HG02678 (cell line): ENCODE data around the gene UBALD1.

Source experiments
- ATAC-seq: cut with Tn5 transposase; IDR thresholded peaks from one replicate; pipeline ENCODE4 v1.9.1; 2021; ENCODE audit warnings: mild to moderate bottlenecking, moderate library complexity; ENCODE audit not compliant: unreplicated experiment

The UBALD1 gene

DNA sequence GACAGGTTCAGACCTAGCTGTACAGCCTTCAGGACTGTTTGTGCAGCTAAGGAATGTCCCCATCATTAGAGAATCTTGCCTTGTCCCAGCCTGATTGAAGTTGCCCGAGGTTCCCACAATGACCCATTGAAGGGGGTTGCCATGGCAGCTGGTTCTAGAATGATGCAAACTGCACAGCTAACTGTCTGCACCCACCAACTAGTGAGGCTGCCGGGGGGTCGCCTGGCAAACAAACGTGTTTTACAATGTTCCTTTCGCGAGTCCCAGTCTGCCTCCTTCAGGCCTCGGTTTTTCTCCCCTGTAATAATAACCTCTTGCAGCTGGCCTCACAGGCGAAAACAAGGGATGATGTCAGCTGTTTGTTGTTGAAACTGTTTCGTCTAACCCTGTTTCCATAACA, 53.1 kb downstream of the UBALD1 start:
- ATAC-seq, result no peak
